IMR-90 (cell line): ENCODE measurements around the gene SLC29A1. TPM values are rescaled to one million over a fixed set of nuclear protein-coding genes. Genes with fewer than 3 reads are reported as not detected.

Source experiments
- ATAC-seq: fragments of 200-7000 bp; cut with Tn5 transposase; 2 replicates; pipeline ENCODE4 v1.9.1; 2020; ENCODE audit warnings: low read depth, mild to moderate bottlenecking, moderate library complexity
- BruUV-seq: library from RNA; stranded (reverse); fragments of 400-500 nt; replicated peaks from 2 replicates; lab custom pipeline; 2021; lab: Mats Ljungman, UMichigan
- CTCF ChIA-PET: fragments of 300-600 bp; formaldehyde crosslinking; extraction: SDS; loops from one replicate; lab custom pipeline; 2021; ENCODE audit warnings: antibody characterized with exemption; lab: Yijun Ruan, JAX
- POLR2A ChIA-PET: fragments of 300-600 bp; sonication (Branson Sonifier 250); formaldehyde crosslinking; loops from one replicate; lab custom pipeline; 2022; ENCODE audit warnings: antibody characterized with exemption; ENCODE audit not compliant: unreplicated experiment; lab: Charles Lee
- DNase-seq: peaks from one replicate; pipeline ENCODE4 v3.0.0; 2013
- H2AFZ ChIP-seq: replicated peaks from 2 replicates; pipeline ENCODE3; 2013; ENCODE audit warnings: low read length, mild to moderate bottlenecking; ENCODE audit not compliant: poor library complexity
- H2AK5ac ChIP-seq: 2 replicates; pipeline ENCODE4 v1.6.1; 2013; ENCODE audit warnings: low read depth, low read length, inconsistent platforms
- H2AK9ac ChIP-seq: replicated peaks from 2 replicates; pipeline ENCODE3; 2013; ENCODE audit warnings: mild to moderate bottlenecking, low read depth, low read length, moderate library complexity; ENCODE audit not compliant: poor library complexity
- H2BK120ac ChIP-seq: 2 replicates; pipeline ENCODE4 v1.6.1; 2013; ENCODE audit warnings: low read depth, low read length, inconsistent platforms
- H2BK15ac ChIP-seq: 3 replicates; pipeline ENCODE4 v1.6.1; 2013; ENCODE audit warnings: low read depth, low read length, inconsistent platforms
- H2BK20ac ChIP-seq: 2 replicates; pipeline ENCODE4 v1.6.1; 2013; ENCODE audit warnings: low read depth, mild to moderate bottlenecking, inconsistent platforms, low read length, moderate library complexity
- H2BK5ac ChIP-seq: 2 replicates; pipeline ENCODE4 v1.6.1; 2013; ENCODE audit warnings: mild to moderate bottlenecking, low read depth, low read length, inconsistent platforms; ENCODE audit not compliant: poor library complexity, severe bottlenecking
- H3K14ac ChIP-seq: replicated peaks from 2 replicates; pipeline ENCODE4 v1.6.1; 2013; ENCODE audit warnings: low read depth, low read length, inconsistent platforms
- H3K18ac ChIP-seq: 2 replicates; pipeline ENCODE4 v1.6.1; 2013; ENCODE audit warnings: low read depth, low read length, control low read depth
- H3K23ac ChIP-seq: 2 replicates; pipeline ENCODE4 v1.6.1; 2013; ENCODE audit warnings: low read depth, low read length, inconsistent platforms
- H3K27ac ChIP-seq: 2 replicates; pipeline ENCODE4 v1.5.1; 2013; ENCODE audit warnings: mild to moderate bottlenecking, control low read depth, low read length; ENCODE audit not compliant: insufficient read depth
- H3K27me3 ChIP-seq: 2 replicates; pipeline ENCODE4 v1.6.1; 2013; ENCODE audit warnings: low read length; ENCODE audit not compliant: control insufficient read depth, insufficient read depth
- H3K36me3 ChIP-seq: 2 replicates; pipeline ENCODE4 v1.6.1; 2013; ENCODE audit warnings: low read length, mixed read lengths; ENCODE audit not compliant: control insufficient read depth, insufficient read depth
- H3K4ac ChIP-seq: 2 replicates; pipeline ENCODE4 v1.6.1; 2013; ENCODE audit warnings: low read depth, low read length, inconsistent platforms
- H3K4me1 ChIP-seq: 2 replicates; pipeline ENCODE4 v1.6.1; 2013; ENCODE audit warnings: low read length, mixed read lengths; ENCODE audit not compliant: control insufficient read depth, insufficient read depth
- H3K4me2 ChIP-seq: 2 replicates; pipeline ENCODE4 v1.6.1; 2013; ENCODE audit warnings: low read depth, mild to moderate bottlenecking, control low read depth, low read length, moderate library complexity
- H3K4me3 ChIP-seq: 2 replicates; pipeline ENCODE4 v1.5.1; 2013; ENCODE audit warnings: low read depth, mild to moderate bottlenecking, control low read depth, low read length, moderate library complexity; ENCODE audit not compliant: insufficient read depth
- H3K56ac ChIP-seq: 2 replicates; pipeline ENCODE4 v1.6.1; 2013; ENCODE audit warnings: low read length, inconsistent platforms; ENCODE audit not compliant: insufficient read depth; ENCODE audit errors: extremely low read depth
- H3K79me1 ChIP-seq, 2 experiments: 2 replicates each; pipeline ENCODE4 v1.6.1; 2013; ENCODE audit warnings: low read length in 2 of 2, inconsistent platforms in 1 of 2, low read depth in 1 of 2
- H3K9ac ChIP-seq: 2 replicates; pipeline ENCODE4 v1.6.1; 2013; ENCODE audit warnings: low read depth, low read length, control low read depth
- H3K9me1 ChIP-seq: 2 replicates; pipeline ENCODE4 v1.6.1; 2013; ENCODE audit warnings: low read length, inconsistent platforms; ENCODE audit not compliant: insufficient read depth
- H3K9me3 ChIP-seq: 2 replicates; pipeline ENCODE4 v1.6.1; 2013; ENCODE audit warnings: low read length; ENCODE audit not compliant: control insufficient read depth, insufficient read depth
- H4K20me1 ChIP-seq: 2 replicates; pipeline ENCODE4 v1.6.1; 2013; ENCODE audit warnings: low read length, inconsistent platforms; ENCODE audit not compliant: insufficient read depth
- H4K5ac ChIP-seq: 2 replicates; pipeline ENCODE4 v1.6.1; 2013; ENCODE audit warnings: mild to moderate bottlenecking, low read depth, low read length, control low read depth
- H4K8ac ChIP-seq, 2 experiments: 2 replicates each; pipeline ENCODE4 v1.6.1; 2013; ENCODE audit warnings: low read depth in 2 of 2, low read length in 2 of 2, control low read depth in 1 of 2, inconsistent platforms in 1 of 2
- H4K91ac ChIP-seq: 2 replicates; pipeline ENCODE4 v1.6.1; 2013; ENCODE audit warnings: low read depth, low read length, inconsistent platforms; ENCODE audit not compliant: insufficient read depth
- CEBPB ChIP-seq: IDR thresholded peaks from 2 replicates; pipeline ENCODE4 v1.6.1; 2012; ENCODE audit warnings: low read depth, low read length, improper control_type of control experiment
- CHD1 ChIP-seq: IDR thresholded peaks from 2 replicates; pipeline ENCODE4 v1.6.1; 2012; ENCODE audit warnings: low read depth, low read length, improper control_type of control experiment
- CTCF ChIP-seq: conservative IDR thresholded peaks from 2 replicates; pipeline ENCODE4 v1.5.1; 2012; ENCODE audit warnings: mild to moderate bottlenecking, low read depth, low read length, improper control_type of control experiment
- FOS ChIP-seq: fragments of 150-350 bp; IDR thresholded peaks from 2 replicates; pipeline ENCODE4 v1.6.1; 2016; ENCODE audit warnings: low read depth, low read length
- MAFK ChIP-seq: IDR thresholded peaks from 2 replicates; pipeline ENCODE4 v1.6.1; 2012; ENCODE audit warnings: low read depth, low read length, improper control_type of control experiment
- MXI1 ChIP-seq: IDR thresholded peaks from 2 replicates; pipeline ENCODE4 v1.6.1; 2012; ENCODE audit warnings: low read depth, mild to moderate bottlenecking, low read length, moderate library complexity, borderline replicate concordance
- NFE2L2 ChIP-seq: fragments of 150-350 bp; IDR thresholded peaks from 2 replicates; pipeline ENCODE4 v1.6.1; 2016; ENCODE audit warnings: low read depth, mild to moderate bottlenecking, low read length
- POLR2A ChIP-seq: IDR thresholded peaks from 2 replicates; pipeline ENCODE4 v1.6.1; 2012; ENCODE audit warnings: mild to moderate bottlenecking, low read depth, low read length
- RAD21 ChIP-seq: IDR thresholded peaks from 2 replicates; pipeline ENCODE4 v1.6.1; 2012; ENCODE audit warnings: low read length, improper control_type of control experiment
- RCOR1 ChIP-seq: IDR thresholded peaks from 2 replicates; pipeline ENCODE4 v1.6.1; 2012; ENCODE audit warnings: mild to moderate bottlenecking, low read length, improper control_type of control experiment; ENCODE audit not compliant: insufficient replicate concordance
- RFX5 ChIP-seq: IDR thresholded peaks from 2 replicates; pipeline ENCODE4 v1.8.0; 2012; ENCODE audit warnings: low read depth, mild to moderate bottlenecking, low read length, moderate library complexity
- SMC3 ChIP-seq: fragments of 150-350 bp; IDR thresholded peaks from 2 replicates; pipeline ENCODE4 v1.6.1; 2016; ENCODE audit warnings: low read depth, mild to moderate bottlenecking, antibody characterized with exemption, low read length, moderate library complexity
- WGBS, 2 experiments: methylation state at CpG; one replicate each; pipeline versions ENCODE4 v1.1.5 to v1.1.7; 2013; ENCODE audit warnings: missing lambda C conversion rate in 2 of 2; ENCODE audit not compliant: insufficient read length in 1 of 2; ENCODE audit errors: extremely low coverage in 2 of 2; 5-methylcytosine and 5-hydroxymethylcytosine counted together
- dilution Hi-C: fragments of 300-500 bp; cut with HindIII; formaldehyde crosslinking; loops from one replicate; pipeline ENCODE4 v1.14.3; 2018; ENCODE audit warnings: low sequenced_read_pairs; ENCODE audit not compliant: unreplicated experiment
- in situ Hi-C: fragments of 300-500 bp; cut with MboI; formaldehyde crosslinking; loops from 3 replicates; pipeline ENCODE4 v1.14.3; 2019; ENCODE audit warnings: low sequenced_read_pairs, inconsistent platforms, mixed read lengths
- intact Hi-C: fragments of 100-400 bp; cut with micrococcal nuclease; formaldehyde crosslinking; loops from 2 replicates; pipeline ENCODE4 v1.10.0; 2022
- polyA plus RNA-seq, 3 experiments: library from polyadenylated mRNA; depleted of rRNA; stranded (reverse); fragments of >200 nt; gene quantifications; 2 replicates each; pipeline ENCODE4 v1.2.3, GENCODE V29; 2012; ENCODE audit warnings: low replicate concordance in 1 of 3
- total RNA-seq: library from RNA; depleted of rRNA; stranded (reverse); fragments of >200 nt; gene quantifications from 2 replicates; pipeline ENCODE4 v1.2.3, GENCODE V29; 2012
- TF ChIP-seq, protein P1 (sequence below): fragments of 150-350 bp; IDR thresholded peaks from 2 replicates; pipeline ENCODE4 v1.6.1; 2016; ENCODE audit warnings: low read depth, mild to moderate bottlenecking, low read length, moderate library complexity, borderline replicate concordance
- TF ChIP-seq, protein P2 (sequence below): fragments of 150-350 bp; IDR thresholded peaks from 2 replicates; pipeline ENCODE4 v1.6.1; 2017; ENCODE audit warnings: mild to moderate bottlenecking, antibody characterized with exemption, low read length, low read depth

SLC29A1 gene
- total and polyA plus RNA-seq, 2 of the 4 experiments (the other 2 are of a cell fraction), result 4.1 to 22.1 TPM

DNA sequence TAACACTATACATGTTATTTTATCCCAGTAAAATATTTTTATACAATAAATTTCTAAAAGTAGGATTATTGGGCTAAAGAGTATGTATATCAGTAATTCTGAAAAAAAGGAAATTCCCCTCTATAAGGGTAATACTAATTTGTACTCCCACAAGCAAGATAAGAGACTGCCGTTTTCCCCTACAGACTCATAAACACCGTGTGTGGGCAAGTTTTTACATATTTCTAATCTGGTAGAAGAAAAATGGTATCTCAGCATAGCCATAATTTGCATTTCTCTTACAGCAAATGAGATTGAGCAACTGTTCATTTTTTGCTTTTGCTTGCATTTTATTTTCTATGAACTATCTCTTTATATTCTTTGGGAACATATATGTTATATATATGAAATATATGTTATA is 32.7 kb upstream of the SLC29A1 start:
- Histone ChIP-seq H4K20me1 (no peaks in the 10 kb centered on the region), H2BK120ac (no peak overlapping the region), H3K18ac (no peak overlapping the region), H3K36me3 (no peaks in the 10 kb centered on the region), H4K5ac (no peak overlapping the region), H3K4ac (no peak overlapping the region), H2BK15ac (no peak overlapping the region), H3K27me3 (peaks cover 25% of the 10 kb centered on the region), H3K14ac (no peak overlapping the region), H2BK20ac (no peak overlapping the region), H3K4me2 (no peak overlapping the region), H3K9me3 (no peaks in the 10 kb centered on the region), H3K9ac (no peak overlapping the region), H3K27ac (no peak overlapping the region), H2BK5ac (no peak overlapping the region), H2AFZ (no peak overlapping the region), H2AK5ac (no peak overlapping the region), H3K9me1 (no peaks in the 10 kb centered on the region), H3K4me3 (no peak overlapping the region), H2AK9ac (no peak overlapping the region), H4K91ac (no peak overlapping the region), H3K4me1 (no peaks in the 10 kb centered on the region), H3K23ac (no peak overlapping the region), H3K79me1 (no peaks in the 10 kb centered on the region), H3K56ac (no peak overlapping the region), H4K8ac (no peak overlapping the region)
- dilution Hi-C loops, result no loop called here
- no TSS peak for BruUV-seq
- ChIA-PET CTCF (interaction anchor here (0.7 to 1.1 kb wide), 2 partner anchors 91 to 148 kb away, joined by 3 to 4 read pairs; no protein-coding TSS in a partner anchor), POLR2A (no interaction called here)
- TF ChIP-seq SMC3 (no peak), POLR2A (no peak), CEBPB (no peak), RFX5 (no peak), RAD21 (no peak), FOS (no peak), MXI1 (no peak), CTCF (no peak), RCOR1 (no peak), CHD1 (no peak), NFE2L2 (no peak), MAFK (no peak)
- TF ChIP-seq, protein P1, sequence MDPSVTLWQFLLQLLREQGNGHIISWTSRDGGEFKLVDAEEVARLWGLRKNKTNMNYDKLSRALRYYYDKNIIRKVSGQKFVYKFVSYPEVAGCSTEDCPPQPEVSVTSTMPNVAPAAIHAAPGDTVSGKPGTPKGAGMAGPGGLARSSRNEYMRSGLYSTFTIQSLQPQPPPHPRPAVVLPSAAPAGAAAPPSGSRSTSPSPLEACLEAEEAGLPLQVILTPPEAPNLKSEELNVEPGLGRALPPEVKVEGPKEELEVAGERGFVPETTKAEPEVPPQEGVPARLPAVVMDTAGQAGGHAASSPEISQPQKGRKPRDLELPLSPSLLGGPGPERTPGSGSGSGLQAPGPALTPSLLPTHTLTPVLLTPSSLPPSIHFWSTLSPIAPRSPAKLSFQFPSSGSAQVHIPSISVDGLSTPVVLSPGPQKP, result no peak
- TF ChIP-seq, protein P2, sequence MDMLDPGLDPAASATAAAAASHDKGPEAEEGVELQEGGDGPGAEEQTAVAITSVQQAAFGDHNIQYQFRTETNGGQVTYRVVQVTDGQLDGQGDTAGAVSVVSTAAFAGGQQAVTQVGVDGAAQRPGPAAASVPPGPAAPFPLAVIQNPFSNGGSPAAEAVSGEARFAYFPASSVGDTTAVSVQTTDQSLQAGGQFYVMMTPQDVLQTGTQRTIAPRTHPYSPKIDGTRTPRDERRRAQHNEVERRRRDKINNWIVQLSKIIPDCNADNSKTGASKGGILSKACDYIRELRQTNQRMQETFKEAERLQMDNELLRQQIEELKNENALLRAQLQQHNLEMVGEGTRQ, result no peak
- WGBS, 2 experiments, result no CpG with 5 or more reads among the region's 2 CpGs
- ATAC-seq (no peak), DNase-seq (no peak)
- intact Hi-C loops, result loop anchor here (2.0 kb wide), 1 partner anchor 18 kb away; no protein-coding TSS in a partner anchor
- in situ Hi-C loops, result no loop called here
